ENCODE data around the gene HSD11B1. TPM values are rescaled to one million over a fixed set of nuclear protein-coding genes. Genes with fewer than 3 reads are reported as not detected.

Gene HSD11B1
- total RNA-seq, 4 donors from 2014 or later = 37.1 to 166 (median 55.9) TPM

GRCh38 chr1:209775678-209776077 lies 71.0 kb downstream of the HSD11B1 start:
- WGBS, 2 donors = 65 to 69% methylated on average over 2 of the region's 2 CpGs
- TF ChIP-seq POLR2A (IDR thresholded peaks at IDR 0.05) (no peak), CTCF (IDR thresholded peaks at IDR 0.05) (no peak)
- no peak for DNase-seq (ENCODE audit: low spot score in 2 of 2)
- H3K4me3 ChIP-seq (ENCODE audit: low read depth, poor library complexity, severe bottlenecking) = no peak overlapping the region
- intact Hi-C loops (cut with DNase I; ENCODE audit: low total_unique reads) = no loop called here

GRCh38 chr1:209777587-209777986 lies 72.9 kb downstream of the HSD11B1 start:
- no peak overlapping the region for H3K4me3 ChIP-seq (ENCODE audit: low read depth, poor library complexity, severe bottlenecking)
- TF ChIP-seq POLR2A (IDR thresholded peaks at IDR 0.05) (no peak), CTCF (IDR thresholded peaks at IDR 0.05) (no peak)
- intact Hi-C loops (cut with DNase I; ENCODE audit: low total_unique reads) = no loop called here
- WGBS, 2 donors = 91 to 100% methylated on average over 2 of the region's 2 CpGs
- no peak for DNase-seq (ENCODE audit: low spot score in 2 of 2)

GRCh38 chr1:209778102-209778501 lies 73.5 kb downstream of the HSD11B1 start:
- TF ChIP-seq CTCF (IDR thresholded peaks at IDR 0.05) (no peak), POLR2A (IDR thresholded peaks at IDR 0.05) (no peak)
- WGBS, 2 donors = 93 to 100% methylated on average over 1 of the region's 1 CpG
- no peak overlapping the region for H3K4me3 ChIP-seq (ENCODE audit: low read depth, poor library complexity, severe bottlenecking)

GRCh38 chr1:209780268-209780667 lies 75.6 kb downstream of the HSD11B1 start:
- intact Hi-C loops (cut with DNase I; ENCODE audit: low total_unique reads) = no loop called here
- TF ChIP-seq POLR2A (IDR thresholded peaks at IDR 0.05) (no peak), CTCF (IDR thresholded peaks at IDR 0.05) (no peak)
- no peak for DNase-seq (ENCODE audit: low spot score in 2 of 2)
- H3K4me3 ChIP-seq (ENCODE audit: low read depth, poor library complexity, severe bottlenecking) = no peak overlapping the region
- 63 to 78% methylated on average over 4 of the region's 4 CpGs for WGBS, 2 donors

More at GRCh38 chr1:209778102-209778501, 73.5 kb downstream of the HSD11B1 start:
- intact Hi-C loops (cut with DNase I; ENCODE audit: low total_unique reads) = no loop called here
- DNase-seq (ENCODE audit: low spot score in 2 of 2) = no peak

GRCh38 chr1:209783386-209783785 lies 78.7 kb downstream of the HSD11B1 start:
- 31 to 37% methylated on average over 6 of the region's 6 CpGs for WGBS, 2 donors
- H3K4me3 ChIP-seq (ENCODE audit: low read depth, poor library complexity, severe bottlenecking) = no peak overlapping the region
- no peak for DNase-seq (ENCODE audit: low spot score in 2 of 2)
- intact Hi-C loops (cut with DNase I; ENCODE audit: low total_unique reads) = no loop called here
- TF ChIP-seq POLR2A (IDR thresholded peaks at IDR 0.05) = no peak
- no peak for TF ChIP-seq CTCF (IDR thresholded peaks at IDR 0.05)

Other genes with a start within 250 kb of the HSD11B1 start
- gene CAMK1G, start 121.1 kb upstream of the HSD11B1 start, total RNA-seq = 1 to 10 TPM in 1 of 4 donors, not detected in 3; 1.8 TPM
- 100 to 1,000 TPM in 3 of 4 donors, 10 to 100 TPM in 1; 70.0 to 181 (median 123) TPM for gene LAMB3, start 52.4 kb upstream of the HSD11B1 start, total RNA-seq
- 10 to 100 TPM in 3 of 4 donors, 1 to 10 TPM in 1; 4.9 to 68.7 (median 30.5) TPM for gene G0S2, start 29.4 kb upstream of the HSD11B1 start, total RNA-seq
- 1 to 10 TPM in 2 of 4 donors, under 1 TPM in 1, not detected in 1; 0.61 to 2.1 (median 1.1) TPM for gene TRAF3IP3, start 51.2 kb downstream of the HSD11B1 start, total RNA-seq
- 1 to 10 TPM; 2.3 to 3.7 (median 2.8) TPM for gene C1orf74, start 79.7 kb downstream of the HSD11B1 start, total RNA-seq
- 100 to 1,000 TPM; 166 to 198 (median 176) TPM for gene IRF6, start 101.3 kb downstream of the HSD11B1 start, total RNA-seq
- gene UTP25, start 123.1 kb downstream of the HSD11B1 start, total RNA-seq = 10 to 100 TPM in 3 of 4 donors, 1 to 10 TPM in 1; 9.9 to 12.9 (median 11.1) TPM
- 1 to 10 TPM in 1 of 4 donors, under 1 TPM in 2, not detected in 1; 0.04 to 2.8 (median 0.12) TPM for gene SYT14, start 233.4 kb downstream of the HSD11B1 start, total RNA-seq

Data from lower leg skin (tissue), 4 donors.